SU-DHL-6 (cell line): ENCODE data around the gene BEND5.

Experiments used
- CTCF ChIP-seq: fragments of 200-600 bp; sonication (generic); IDR thresholded peaks from one replicate; pipeline ENCODE4 v1.5.1; 2017; ENCODE audit warnings: antibody characterized with exemption, mild to moderate bottlenecking, low read length, moderate library complexity; ENCODE audit not compliant: insufficient read depth, poor library complexity, severe bottlenecking
- EZH2phosphoT487 ChIP-seq: fragments of 200-600 bp; sonication (generic), shearing (Covaris generic); conservative IDR thresholded peaks from 2 replicates; pipeline ENCODE4 v1.6.1; 2018; ENCODE audit warnings: mild to moderate bottlenecking, antibody characterized with exemption, low read length, moderate library complexity, mixed read lengths

DNA sequence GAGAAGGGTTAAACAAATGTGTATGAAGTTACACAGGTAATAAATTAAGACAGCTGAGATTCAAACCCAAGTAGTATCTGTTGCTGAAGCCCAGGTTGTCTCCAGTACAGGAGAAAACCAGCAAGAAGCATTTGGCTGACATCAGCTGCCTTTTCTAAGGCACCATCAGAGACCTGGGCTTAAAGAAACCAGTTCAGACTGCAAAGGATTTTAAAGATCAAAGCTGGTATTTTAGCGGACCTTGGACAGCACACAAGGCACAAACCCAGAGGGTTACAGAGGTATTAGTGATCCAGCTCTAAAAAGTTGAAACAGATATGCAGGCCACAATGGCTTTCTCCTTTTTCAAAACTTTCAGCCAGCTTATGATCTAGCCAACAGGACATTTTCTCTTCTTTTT, 23.4 kb downstream of the BEND5 start:
- TF ChIP-seq CTCF (no peak), EZH2phosphoT487 (no peak)
